Neural cell (in vitro differentiated cells): ENCODE data around the gene PARVA. TPM values are rescaled to one million over a fixed set of nuclear protein-coding genes. Genes with fewer than 3 reads are reported as not detected.

Source experiments
- H2AFZ ChIP-seq: fragments of 200-600, 300-800 bp; sonication (generic), shearing (Covaris generic); 2 replicates; pipeline ENCODE4 v1.6.0; 2014; ENCODE audit warnings: low read depth, mild to moderate bottlenecking, antibody characterized with exemption, low read length, moderate library complexity
- H3F3A ChIP-seq: fragments of 200-600 bp; shearing (Covaris generic); 2 replicates; pipeline ENCODE4 v1.6.1; 2016; ENCODE audit warnings: mild to moderate bottlenecking, moderate library complexity, mixed read lengths, antibody characterized with exemption, low read length; ENCODE audit not compliant: insufficient read depth, poor library complexity, severe bottlenecking
- H3K27ac ChIP-seq: fragments of 200-600, 300-800 bp; sonication (generic), shearing (Covaris generic); 2 replicates; pipeline ENCODE4 v1.5.1; 2014; ENCODE audit warnings: mild to moderate bottlenecking, low read length, moderate library complexity
- H3K27me3 ChIP-seq: fragments of 300-800, 200-600 bp; sonication (generic), shearing (Covaris generic); 2 replicates; pipeline ENCODE4 v1.6.0; 2014; ENCODE audit warnings: mild to moderate bottlenecking, low read depth, low read length, moderate library complexity; ENCODE audit not compliant: insufficient read depth
- H3K36me3 ChIP-seq: fragments of 300-800, 200-600 bp; sonication (generic), shearing (Covaris generic); 2 replicates; pipeline ENCODE4 v1.5.1; 2014; ENCODE audit warnings: mild to moderate bottlenecking, antibody characterized with exemption, low read length, moderate library complexity; ENCODE audit not compliant: insufficient read depth
- H3K4me2 ChIP-seq: fragments of 300-800, 200-600 bp; sonication (generic), shearing (Covaris generic); 2 replicates; pipeline ENCODE4 v1.6.0; 2014; ENCODE audit warnings: mild to moderate bottlenecking, low read length
- H3K4me3 ChIP-seq: fragments of 300-800, 200-600 bp; sonication (generic), shearing (Covaris generic); 2 replicates; pipeline ENCODE4 v1.5.1; 2014; ENCODE audit warnings: mild to moderate bottlenecking, low read length, moderate library complexity
- H3K79me2 ChIP-seq: fragments of 200-600 bp; shearing (Covaris generic); replicated peaks from 2 replicates; pipeline ENCODE4 v1.6.0; 2014; ENCODE audit warnings: mild to moderate bottlenecking, low read length, moderate library complexity; ENCODE audit not compliant: insufficient read depth
- H3K9ac ChIP-seq: fragments of 300-800, 200-600 bp; sonication (generic), shearing (Covaris generic); 2 replicates; pipeline ENCODE4 v1.6.1; 2016; ENCODE audit warnings: mild to moderate bottlenecking, low read length, mixed read lengths
- H3K9me2 ChIP-seq: fragments of 200-600 bp; shearing (Covaris generic); 2 replicates; pipeline ENCODE4 v1.6.1; 2016; ENCODE audit warnings: mild to moderate bottlenecking, low read length, mixed read lengths; ENCODE audit not compliant: insufficient read depth
- H3K9me3 ChIP-seq: fragments of 200-600, 300-800 bp; sonication (generic), shearing (Covaris generic); 2 replicates; pipeline ENCODE4 v1.6.1; 2016; ENCODE audit warnings: mild to moderate bottlenecking, mixed run types, low read length, moderate library complexity, mixed read lengths
- H4K20me1 ChIP-seq: fragments of 200-600 bp; shearing (Covaris generic); 2 replicates; pipeline ENCODE4 v1.6.1; 2016; ENCODE audit warnings: mild to moderate bottlenecking, mixed run types; ENCODE audit not compliant: insufficient read depth
- EP300 ChIP-seq: fragments of 450-650 bp; conservative IDR thresholded peaks from 2 replicates; pipeline ENCODE4 v1.6.1; 2014; ENCODE audit warnings: antibody characterized with exemption, mild to moderate bottlenecking, moderate library complexity; ENCODE audit not compliant: poor library complexity, severe bottlenecking
- EZH2 ChIP-seq: fragments of 200-600, 300-800 bp; shearing (Covaris generic), sonication (generic); IDR thresholded peaks from 2 replicates; pipeline ENCODE4 v1.6.1; 2014; ENCODE audit warnings: antibody characterized with exemption, low read length, borderline replicate concordance, mild to moderate bottlenecking; ENCODE audit not compliant: insufficient read depth, poor library complexity, severe bottlenecking
- MXI1 ChIP-seq: fragments of 450-650 bp; conservative IDR thresholded peaks from 2 replicates; pipeline ENCODE4 v1.6.1; 2014; ENCODE audit warnings: antibody characterized with exemption, mild to moderate bottlenecking; ENCODE audit not compliant: poor library complexity, severe bottlenecking
- POLR2AphosphoS5 ChIP-seq: IDR thresholded peaks from 2 replicates; pipeline ENCODE4 v1.6.1; 2012
- RAD21 ChIP-seq: fragments of 450-650 bp; conservative IDR thresholded peaks from 2 replicates; pipeline ENCODE4 v1.6.1; 2014; ENCODE audit warnings: antibody characterized with exemption, mild to moderate bottlenecking, moderate library complexity
- SMC3 ChIP-seq: fragments of 450-650 bp; conservative IDR thresholded peaks from 2 replicates; pipeline ENCODE4 v1.6.1; 2014; ENCODE audit warnings: antibody characterized with exemption, mild to moderate bottlenecking, moderate library complexity; ENCODE audit not compliant: poor library complexity
- TAF1 ChIP-seq: IDR thresholded peaks from 2 replicates; pipeline ENCODE4 v1.6.1; 2012; ENCODE audit warnings: low read depth
- polyA plus RNA-seq: library from polyadenylated mRNA; depleted of rRNA; stranded (reverse); fragments of >200 nt; gene quantifications from 2 replicates; pipeline ENCODE4 v1.2.3, GENCODE V29; 2014
- TF ChIP-seq, protein P1 (sequence below): fragments of 450-650 bp; IDR thresholded peaks from 2 replicates; pipeline ENCODE4 v1.5.1; 2014; ENCODE audit warnings: antibody characterized with exemption, mild to moderate bottlenecking, moderate library complexity; ENCODE audit not compliant: poor library complexity, severe bottlenecking
- TF ChIP-seq, protein P2 (sequence below): IDR thresholded peaks from 2 replicates; pipeline ENCODE4 v1.6.1; 2012; ENCODE audit warnings: borderline replicate concordance

The PARVA gene
- polyA plus RNA-seq, 1 donor from 2014 or later: 0.94 TPM

DNA sequence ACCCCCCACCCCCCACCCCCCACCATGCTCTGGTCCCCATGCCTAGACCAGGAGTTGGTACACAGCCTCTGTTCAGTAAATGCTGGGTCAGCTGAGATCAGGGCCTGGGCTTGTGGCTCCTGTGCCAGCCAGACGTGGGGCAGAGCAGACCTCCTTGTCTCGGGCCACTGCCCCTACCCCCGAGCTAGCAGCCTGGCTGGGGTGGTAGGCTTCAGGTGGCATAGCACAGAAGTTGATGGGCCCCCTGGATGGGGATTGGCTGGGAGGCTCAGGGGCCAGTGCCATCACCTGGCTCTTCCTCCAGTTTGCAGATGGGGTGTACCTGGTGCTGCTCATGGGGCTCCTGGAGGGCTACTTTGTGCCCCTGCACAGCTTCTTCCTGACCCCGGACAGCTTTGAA lies 139.9 kb downstream of the PARVA start:
- Histone ChIP-seq H3K9me3 (no peaks in the 10 kb centered on the region), H3K4me2 (no peak overlapping the region), H3K27me3 (no peaks in the 10 kb centered on the region), H3K79me2 (no peaks in the 10 kb centered on the region), H3K9me2 (no peaks in the 10 kb centered on the region), H3F3A (no peaks in the 10 kb centered on the region), H4K20me1 (no peaks in the 10 kb centered on the region), H3K9ac (no peak overlapping the region), H3K27ac (no peak overlapping the region), H2AFZ (no peak overlapping the region), H3K36me3 (no peaks in the 10 kb centered on the region), H3K4me3 (no peak overlapping the region)
- TF ChIP-seq RAD21: no peak
- TF ChIP-seq EP300: no peak

DNA sequence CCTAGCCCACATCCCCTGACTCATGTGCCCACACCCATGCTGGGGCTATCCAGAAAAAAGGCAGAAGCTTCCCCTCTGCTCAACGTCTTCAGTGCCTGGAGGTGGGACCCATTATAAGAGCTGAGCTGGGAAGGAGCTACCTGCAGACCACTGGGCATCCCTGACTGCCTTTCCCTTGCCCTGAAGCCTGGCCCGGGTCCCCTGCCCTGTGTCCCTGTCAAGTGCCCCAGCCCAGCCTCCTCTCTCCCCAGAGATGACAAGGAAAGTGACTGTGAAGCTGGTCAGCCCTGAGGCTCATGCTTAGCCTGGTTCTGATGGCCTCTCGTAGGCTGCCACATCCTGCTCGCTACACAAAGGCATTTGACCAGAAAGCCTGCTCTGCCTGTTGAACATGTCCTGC lies 140.4 kb downstream of the PARVA start:
- Histone ChIP-seq H2AFZ (no peak overlapping the region), H3K79me2 (no peaks in the 10 kb centered on the region), H3K4me3 (no peak overlapping the region), H3F3A (no peaks in the 10 kb centered on the region), H4K20me1 (no peaks in the 10 kb centered on the region), H3K36me3 (no peaks in the 10 kb centered on the region), H3K9me3 (no peaks in the 10 kb centered on the region), H3K4me2 (no peak overlapping the region), H3K9me2 (no peaks in the 10 kb centered on the region), H3K27me3 (no peaks in the 10 kb centered on the region), H3K9ac (no peak overlapping the region), H3K27ac (no peak overlapping the region)
- TF ChIP-seq SMC3 (no peak), MXI1 (no peak), RAD21 (no peak), EP300 (no peak), TAF1 (no peak), POLR2AphosphoS5 (no peak), EZH2 (no peak)
- TF ChIP-seq, protein P1, sequence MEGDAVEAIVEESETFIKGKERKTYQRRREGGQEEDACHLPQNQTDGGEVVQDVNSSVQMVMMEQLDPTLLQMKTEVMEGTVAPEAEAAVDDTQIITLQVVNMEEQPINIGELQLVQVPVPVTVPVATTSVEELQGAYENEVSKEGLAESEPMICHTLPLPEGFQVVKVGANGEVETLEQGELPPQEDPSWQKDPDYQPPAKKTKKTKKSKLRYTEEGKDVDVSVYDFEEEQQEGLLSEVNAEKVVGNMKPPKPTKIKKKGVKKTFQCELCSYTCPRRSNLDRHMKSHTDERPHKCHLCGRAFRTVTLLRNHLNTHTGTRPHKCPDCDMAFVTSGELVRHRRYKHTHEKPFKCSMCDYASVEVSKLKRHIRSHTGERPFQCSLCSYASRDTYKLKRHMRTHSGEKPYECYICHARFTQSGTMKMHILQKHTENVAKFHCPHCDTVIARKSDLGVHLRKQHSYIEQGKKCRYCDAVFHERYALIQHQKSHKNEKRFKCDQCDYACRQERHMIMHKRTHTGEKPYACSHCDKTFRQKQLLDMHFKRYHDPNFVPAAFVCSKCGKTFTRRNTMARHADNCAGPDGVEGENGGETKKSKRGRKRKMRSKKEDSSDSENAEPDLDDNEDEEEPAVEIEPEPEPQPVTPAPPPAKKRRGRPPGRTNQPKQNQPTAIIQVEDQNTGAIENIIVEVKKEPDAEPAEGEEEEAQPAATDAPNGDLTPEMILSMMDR: no peak
- TF ChIP-seq, protein P2, sequence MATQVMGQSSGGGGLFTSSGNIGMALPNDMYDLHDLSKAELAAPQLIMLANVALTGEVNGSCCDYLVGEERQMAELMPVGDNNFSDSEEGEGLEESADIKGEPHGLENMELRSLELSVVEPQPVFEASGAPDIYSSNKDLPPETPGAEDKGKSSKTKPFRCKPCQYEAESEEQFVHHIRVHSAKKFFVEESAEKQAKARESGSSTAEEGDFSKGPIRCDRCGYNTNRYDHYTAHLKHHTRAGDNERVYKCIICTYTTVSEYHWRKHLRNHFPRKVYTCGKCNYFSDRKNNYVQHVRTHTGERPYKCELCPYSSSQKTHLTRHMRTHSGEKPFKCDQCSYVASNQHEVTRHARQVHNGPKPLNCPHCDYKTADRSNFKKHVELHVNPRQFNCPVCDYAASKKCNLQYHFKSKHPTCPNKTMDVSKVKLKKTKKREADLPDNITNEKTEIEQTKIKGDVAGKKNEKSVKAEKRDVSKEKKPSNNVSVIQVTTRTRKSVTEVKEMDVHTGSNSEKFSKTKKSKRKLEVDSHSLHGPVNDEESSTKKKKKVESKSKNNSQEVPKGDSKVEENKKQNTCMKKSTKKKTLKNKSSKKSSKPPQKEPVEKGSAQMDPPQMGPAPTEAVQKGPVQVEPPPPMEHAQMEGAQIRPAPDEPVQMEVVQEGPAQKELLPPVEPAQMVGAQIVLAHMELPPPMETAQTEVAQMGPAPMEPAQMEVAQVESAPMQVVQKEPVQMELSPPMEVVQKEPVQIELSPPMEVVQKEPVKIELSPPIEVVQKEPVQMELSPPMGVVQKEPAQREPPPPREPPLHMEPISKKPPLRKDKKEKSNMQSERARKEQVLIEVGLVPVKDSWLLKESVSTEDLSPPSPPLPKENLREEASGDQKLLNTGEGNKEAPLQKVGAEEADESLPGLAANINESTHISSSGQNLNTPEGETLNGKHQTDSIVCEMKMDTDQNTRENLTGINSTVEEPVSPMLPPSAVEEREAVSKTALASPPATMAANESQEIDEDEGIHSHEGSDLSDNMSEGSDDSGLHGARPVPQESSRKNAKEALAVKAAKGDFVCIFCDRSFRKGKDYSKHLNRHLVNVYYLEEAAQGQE: no peak
